T47D (cell line): ENCODE results near the gene HACD2.
"Not testable (repeated sequence)": the region's sequence is repeated elsewhere in the genome, so short reads cannot be mapped to it uniquely, and the experiment has no call there.

Experiments
- DNase-seq, 2 experiments: peaks; one replicate each; pipeline versions ENCODE4 v3.0.0 to v3.0.0-alpha.2; 2011 to 2012; ENCODE audit warnings: low read depth in 1 of 2, low spot score in 1 of 2
- JUND ChIP-seq: IDR thresholded peaks from 2 replicates; pipeline ENCODE4 v1.6.1; 2012; ENCODE audit warnings: low read depth
- in situ Hi-C: cut with HindIII; loops from 2 replicates; pipeline ENCODE4 v1.10.0; 2016; ENCODE audit warnings: low sequenced_read_pairs, low pct_unique_long_range_greater_than_20kb

The HACD2 gene

DNA sequence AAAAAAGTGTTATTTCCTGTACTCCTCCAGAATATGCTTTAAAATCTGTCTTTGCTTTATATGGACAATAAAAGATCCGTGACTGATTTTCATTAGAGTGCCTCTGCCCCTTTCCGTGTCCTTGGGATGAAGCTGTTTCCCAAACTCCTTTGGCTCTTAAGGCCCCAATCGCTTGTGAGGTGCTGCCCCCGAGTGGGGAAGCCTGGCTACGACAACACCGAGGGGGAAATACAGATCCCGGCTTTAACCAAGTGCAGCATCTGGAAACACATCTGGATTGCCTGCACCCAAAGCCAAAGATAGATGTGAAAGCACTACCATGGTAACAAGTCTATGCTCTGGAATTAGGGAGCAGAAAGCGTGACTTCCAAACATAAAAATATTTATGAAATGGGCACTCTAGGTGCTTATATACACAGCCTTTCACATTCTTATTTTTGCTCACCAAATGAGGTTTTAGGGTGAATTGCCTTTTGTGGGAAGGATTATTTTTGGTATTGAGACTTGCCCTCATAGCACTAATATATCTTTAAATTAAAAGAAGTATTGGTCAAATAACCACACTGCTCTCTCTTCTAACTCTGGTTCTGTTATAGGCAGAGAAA, 95.4 kb downstream of the HACD2 start:
- peak; percentile 60 to 72 for DNase-seq
- no peak for TF ChIP-seq JUND
- in situ Hi-C loops: no loop called here

DNA sequence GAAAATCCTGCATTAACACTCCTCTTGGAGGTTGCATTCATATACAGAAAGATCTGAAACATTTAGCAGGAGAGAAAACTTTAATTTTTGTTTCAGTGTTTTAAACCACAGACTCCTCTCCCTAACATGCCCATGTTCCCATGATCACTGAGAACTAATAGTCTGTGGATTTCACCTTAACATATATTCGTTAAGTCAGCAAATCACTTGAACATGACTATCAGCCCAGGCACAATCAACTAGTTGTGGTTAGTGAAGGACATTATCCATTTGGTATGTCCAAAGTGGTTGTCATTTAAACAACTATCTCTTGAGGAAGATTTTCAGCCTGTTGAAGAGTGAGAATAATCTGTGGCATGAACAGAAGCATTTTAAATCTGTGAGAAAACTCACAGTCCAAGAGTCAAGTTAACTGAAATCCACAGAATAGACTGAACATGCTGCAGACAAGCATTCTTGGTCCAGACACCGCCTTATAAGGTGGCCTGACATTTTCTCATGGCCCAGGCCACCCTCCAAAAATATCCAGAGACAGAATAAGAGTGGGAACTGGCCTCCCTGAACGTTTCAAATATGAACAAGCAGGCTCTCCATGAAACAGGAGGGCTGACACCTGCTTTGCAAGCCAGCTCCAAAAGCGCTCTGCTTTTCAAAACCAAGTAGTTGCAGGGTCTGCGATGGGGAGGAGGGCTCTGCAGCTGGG, 96.1 kb downstream of the HACD2 start:
- in situ Hi-C loops: no loop called here
- no peak for TF ChIP-seq JUND
- no peak for DNase-seq

DNA sequence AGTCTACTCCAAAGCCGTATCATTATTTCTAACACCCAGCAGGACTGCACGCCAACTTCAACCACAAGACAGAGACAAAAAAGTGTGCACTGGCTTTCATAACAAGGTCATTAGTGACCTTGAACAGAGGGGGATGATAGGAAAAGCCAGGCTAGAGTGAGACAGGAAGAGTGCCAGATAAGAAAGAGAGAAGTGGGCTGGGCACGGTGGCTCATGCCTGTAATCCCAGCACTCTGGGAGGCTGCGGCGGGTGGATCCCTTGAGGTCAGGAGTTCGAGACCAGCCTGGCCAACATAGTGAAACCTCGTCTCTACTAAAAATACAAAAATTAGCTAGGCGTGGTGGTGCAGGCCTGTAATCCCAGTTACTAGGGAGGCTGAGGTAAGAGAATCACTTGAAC, 97.8 kb downstream of the HACD2 start:
- DNase-seq, in situ Hi-C loops: not testable (repeated sequence)

DNA sequence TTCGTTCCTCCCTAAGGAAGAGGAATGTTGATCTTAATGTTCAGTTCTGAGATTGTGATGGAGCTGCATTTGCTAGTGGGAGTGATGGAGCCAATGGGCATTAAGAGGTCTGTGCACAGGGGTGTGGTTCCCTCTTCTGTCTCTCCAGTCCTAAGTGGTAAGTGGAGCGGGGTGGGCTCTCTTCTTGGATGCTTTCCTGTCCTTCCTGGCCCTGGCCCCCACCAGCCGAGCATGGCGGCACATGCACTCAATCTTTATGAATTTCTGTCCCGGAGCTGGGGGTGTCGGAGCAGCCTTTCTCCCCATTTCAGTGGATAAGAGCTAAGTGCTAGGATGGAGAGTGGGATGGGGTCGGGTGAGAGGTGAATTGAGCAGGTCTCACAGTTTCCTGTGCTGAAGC, 98.4 kb downstream of the HACD2 start:
- in situ Hi-C loops: no loop called here
- no peak for TF ChIP-seq JUND
- DNase-seq: no peak

DNA sequence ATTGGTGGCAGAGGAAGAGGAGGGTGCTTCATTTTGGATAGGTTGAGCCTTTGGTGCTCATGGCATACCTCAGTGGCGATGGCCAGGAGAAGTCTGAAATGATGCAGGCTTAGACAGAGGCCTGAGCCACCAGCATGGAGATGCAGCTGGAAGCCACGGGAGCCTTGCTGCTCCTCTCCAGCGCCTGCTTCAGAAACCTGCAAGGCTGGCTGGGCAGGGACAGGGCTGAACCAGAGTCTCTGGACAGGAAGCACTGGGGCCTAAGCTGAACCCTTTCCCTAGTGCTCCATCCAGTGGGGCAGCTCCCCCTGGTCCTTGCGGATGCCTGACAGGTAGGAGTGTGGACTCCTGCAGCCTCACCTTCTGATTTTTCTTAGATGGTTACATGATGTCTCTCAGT, 99.3 kb downstream of the HACD2 start:
- peak in 1 of 2 experiments; percentile 49 for DNase-seq
- no peak for TF ChIP-seq JUND
- in situ Hi-C loops: no loop called here

DNA sequence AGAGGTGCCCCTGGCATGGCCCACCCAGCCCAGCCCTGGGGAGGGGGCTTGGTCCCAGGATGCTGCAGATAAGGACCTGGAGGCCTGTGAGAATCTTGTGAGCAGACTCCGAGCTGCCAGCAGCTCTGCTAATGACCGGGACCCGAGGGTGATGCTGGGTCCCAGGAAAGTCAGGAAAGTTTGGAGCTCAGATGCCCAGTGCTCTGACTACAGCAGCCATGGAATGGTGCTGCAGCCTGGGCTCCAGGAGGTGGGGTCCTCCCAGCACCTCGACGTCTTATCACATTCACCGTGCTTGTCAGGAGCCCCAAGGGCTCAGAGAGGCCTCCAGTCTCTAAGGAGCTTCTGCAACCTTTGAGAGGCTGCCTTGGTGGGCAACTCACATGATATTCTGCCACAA, 101.7 kb downstream of the HACD2 start:
- DNase-seq: no peak
- in situ Hi-C loops: no loop called here
- TF ChIP-seq JUND: no peak

DNA sequence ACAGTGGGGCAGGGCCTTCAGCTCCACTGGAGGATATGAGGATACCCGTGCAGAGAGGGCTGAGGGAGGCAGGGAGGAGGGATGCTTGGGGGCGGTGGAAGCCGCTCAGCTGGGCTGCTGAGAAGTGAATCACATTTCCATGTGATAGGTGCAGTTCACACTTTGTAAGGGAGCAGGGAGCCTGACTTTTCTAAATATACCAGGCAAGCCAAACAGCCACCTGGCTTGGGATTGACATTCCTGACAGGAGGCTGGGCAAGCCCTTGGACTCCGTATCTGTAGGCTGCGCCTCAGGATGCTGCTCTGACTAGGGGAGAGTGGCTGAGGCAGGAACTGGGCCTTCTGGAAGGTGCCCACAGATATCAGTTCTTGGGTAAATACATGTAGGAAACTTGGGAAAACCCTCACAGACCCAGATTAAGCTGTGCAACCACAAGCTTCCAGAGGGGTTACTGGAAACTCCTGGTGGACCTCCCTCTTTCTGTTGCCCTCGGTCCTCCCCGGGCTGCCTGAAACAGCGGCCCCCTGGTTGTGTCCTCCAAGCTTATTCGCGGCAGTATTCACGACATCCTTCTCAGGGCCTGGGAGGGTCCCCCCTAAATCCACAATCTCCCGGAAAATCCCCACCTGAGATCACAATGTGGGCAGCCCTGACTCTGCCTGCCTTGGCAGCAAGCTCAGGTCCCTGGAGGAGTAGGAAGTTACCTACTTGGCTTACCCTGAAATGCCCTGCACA, 103.0 kb downstream of the HACD2 start:
- TF ChIP-seq JUND: no peak
- in situ Hi-C loops: no loop called here

DNA sequence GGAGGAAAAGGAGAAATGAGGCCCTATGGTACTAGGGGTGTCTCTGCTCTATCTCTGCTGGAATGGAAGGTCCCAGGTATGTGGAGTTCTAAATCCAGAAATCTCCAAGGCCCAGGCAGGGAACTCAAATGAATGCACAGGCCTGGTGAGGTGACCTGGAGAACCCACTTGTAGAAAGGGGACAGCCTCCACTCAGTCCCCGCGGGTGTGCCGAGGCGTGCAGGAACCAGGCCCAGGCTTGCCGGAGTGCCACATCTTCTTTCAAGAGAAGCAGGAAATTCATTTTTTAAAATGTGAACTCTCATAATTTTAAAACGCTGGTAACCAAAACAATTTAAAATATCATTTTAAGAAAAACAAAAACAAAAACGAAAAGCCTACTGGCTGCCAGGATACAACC, 103.8 kb downstream of the HACD2 start:
- no peak for TF ChIP-seq JUND
- in situ Hi-C loops: no loop called here
- DNase-seq: no peak

More for the DNA sequence above, 103.0 kb downstream of the HACD2 start:
- no peak for DNase-seq

DNA sequence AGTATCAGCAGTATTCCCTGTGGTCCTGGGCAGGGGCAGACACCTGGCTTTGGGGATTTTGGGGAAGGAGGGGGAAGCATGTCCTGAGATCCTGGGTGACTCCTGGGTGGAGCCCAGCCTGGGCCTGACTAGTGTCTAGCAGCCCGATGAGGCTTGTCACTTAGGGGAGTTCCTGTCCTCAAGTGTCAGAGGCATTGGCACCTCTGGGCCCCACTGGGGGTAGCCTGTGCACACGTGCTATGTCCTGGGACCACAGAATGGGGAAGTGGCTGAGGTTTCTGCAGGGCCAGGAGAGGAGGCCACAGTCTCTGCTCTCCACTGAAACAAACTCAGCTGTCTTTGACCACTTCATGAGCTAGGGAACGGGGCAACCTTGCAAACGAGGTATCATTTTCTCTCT, 104.4 kb downstream of the HACD2 start:
- TF ChIP-seq JUND: no peak
- in situ Hi-C loops: no loop called here

DNA sequence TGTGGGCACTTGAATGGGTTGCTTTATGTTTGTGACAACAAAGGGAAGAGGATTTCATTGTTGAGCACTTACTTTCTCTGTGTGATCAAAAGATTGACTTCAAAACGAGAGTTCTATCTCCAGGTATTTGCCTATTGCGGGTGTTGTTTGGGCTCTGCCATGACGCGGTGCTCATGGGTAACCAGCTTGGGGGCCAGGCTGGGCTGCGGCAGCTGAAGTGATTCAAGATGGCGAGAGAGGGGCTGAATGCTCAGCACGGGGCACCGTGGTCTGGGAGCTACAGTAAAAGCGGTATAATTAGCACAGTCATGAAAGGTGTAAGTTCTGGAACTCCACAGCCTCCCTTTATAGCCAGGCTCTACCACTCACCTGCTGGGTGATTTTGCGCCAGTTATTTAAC, 105.0 kb downstream of the HACD2 start:
- no peak for TF ChIP-seq JUND
- DNase-seq: no peak
- in situ Hi-C loops: no loop called here

More for the DNA sequence above, 104.4 kb downstream of the HACD2 start:
- no peak for DNase-seq

DNA sequence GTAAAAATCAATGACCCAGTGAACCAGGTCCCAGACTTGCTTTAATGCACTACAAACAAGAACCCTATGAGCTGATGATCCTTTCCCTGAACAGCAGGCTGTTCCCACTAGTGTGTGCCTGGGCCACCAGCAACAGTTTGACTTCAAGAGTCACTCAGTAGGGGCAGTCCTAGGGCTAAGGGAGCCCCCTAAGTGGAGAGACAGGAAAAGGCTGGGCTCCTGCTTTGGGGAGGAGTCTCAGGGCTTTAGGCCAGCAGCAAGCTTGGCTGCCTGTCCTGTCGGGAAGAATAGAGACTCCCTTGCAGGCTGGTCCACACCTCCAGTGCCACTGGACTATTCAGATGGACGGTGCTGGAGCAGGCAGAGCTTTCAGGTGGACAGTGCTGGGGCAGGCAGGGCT, 106.5 kb downstream of the HACD2 start:
- in situ Hi-C loops: no loop called here
- TF ChIP-seq JUND: no peak
- DNase-seq: no peak

DNA sequence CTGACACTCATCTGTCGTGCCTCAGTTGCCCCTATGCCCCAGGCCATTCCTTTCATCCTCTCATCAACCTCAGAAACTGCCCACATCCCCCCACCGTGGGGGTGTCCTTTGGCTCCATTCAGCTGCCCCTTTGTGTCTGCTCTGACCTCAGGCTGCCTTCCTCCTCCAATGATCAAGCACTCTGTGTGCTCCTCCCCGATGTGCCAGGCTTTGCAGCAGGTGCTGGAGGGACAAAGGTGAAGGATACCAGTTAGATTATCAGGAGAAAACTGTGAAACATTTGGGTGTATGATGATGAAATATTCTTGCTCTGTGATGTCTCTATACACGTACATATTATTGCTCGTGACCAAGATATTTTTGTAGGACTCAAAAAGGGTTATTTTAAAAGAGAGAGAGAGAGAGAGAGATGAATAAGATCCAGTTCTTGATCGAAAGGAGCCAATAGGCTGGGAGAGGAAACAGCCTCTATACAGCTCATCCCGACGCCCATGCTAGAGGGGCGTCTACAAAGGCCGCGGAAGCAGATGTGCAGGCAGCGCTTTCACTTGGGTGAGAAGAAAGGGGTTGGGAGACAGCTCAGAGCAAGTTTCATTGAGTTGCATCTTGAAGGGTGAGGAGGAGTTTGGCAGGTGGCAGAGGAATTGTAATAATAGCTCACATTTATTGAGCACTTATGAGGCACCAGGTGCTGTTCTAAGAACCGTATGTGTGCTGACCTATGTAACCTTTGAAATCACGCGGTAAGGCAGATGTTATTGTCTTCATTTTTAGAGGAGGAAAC, 107.7 kb downstream of the HACD2 start:
- DNase-seq: no peak
- in situ Hi-C loops: no loop called here

DNA sequence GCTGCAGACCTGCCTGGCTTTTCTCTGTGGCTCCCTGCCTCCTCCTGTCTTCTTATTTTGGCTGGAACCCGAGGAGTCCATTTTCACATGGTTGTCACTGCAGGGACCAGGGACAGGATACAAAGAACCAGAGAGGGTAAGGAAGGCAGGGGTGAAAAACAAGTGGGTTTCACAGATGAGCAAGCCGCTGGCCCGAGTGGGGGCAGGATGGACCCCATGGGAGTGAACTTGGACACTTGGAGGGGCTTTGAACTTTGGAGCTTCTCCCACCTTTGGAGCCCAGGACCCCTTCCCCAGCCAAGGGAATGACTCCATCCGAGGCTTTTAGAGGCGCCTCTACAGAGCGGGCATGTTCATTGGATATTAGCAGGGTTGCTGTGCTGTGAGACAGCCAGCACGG, 109.1 kb downstream of the HACD2 start:
- no peak for TF ChIP-seq JUND
- in situ Hi-C loops: no loop called here
- DNase-seq: no peak

More for the DNA sequence above, 107.7 kb downstream of the HACD2 start:
- TF ChIP-seq JUND: no peak
